Subcutaneous adipose tissue (tissue), 4 donors: ENCODE results near the gene MEP1A. TPM values are rescaled to one million over a fixed set of nuclear protein-coding genes. Genes with fewer than 3 reads are reported as not detected.

ENCODE experiments used
- total RNA-seq, 4 donors: library from RNA; depleted of rRNA; stranded (reverse); fragments of >200 nt; gene quantifications; one replicate each; pipeline ENCODE4 v1.1.0, GENCODE V29; 2016
- TF ChIP-seq, protein P1 (sequence below): fragments of 450-650 bp; IDR thresholded peaks from one replicate; pipeline ENCODE4 v1.5.1; 2016; ENCODE audit warnings: low read depth, mild to moderate bottlenecking, control low read depth, antibody characterized with exemption, moderate library complexity

MEP1A gene
- total RNA-seq, 4 donors from 2014 or later: 0.65 TPM; not detected in 3

DNA sequence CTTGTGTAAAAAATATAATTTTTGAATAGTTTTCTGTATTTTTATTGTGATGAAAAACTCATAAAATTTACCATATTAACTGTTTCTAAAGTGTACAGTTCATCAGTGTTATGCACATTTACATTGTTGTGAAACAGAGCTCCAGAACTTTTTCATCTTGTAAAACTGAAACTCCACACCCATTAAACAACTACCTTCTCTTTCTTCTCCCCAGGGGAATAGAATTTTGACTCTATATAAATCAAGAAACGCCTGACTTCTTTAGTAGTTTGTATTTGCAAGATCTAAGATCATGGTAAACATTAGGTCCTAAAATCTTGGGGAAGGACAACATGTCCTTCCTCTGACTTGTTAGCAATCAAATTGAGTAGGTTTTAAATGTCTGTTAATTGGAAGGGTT is 37.3 kb upstream of the MEP1A start:
- TF ChIP-seq, protein P1, sequence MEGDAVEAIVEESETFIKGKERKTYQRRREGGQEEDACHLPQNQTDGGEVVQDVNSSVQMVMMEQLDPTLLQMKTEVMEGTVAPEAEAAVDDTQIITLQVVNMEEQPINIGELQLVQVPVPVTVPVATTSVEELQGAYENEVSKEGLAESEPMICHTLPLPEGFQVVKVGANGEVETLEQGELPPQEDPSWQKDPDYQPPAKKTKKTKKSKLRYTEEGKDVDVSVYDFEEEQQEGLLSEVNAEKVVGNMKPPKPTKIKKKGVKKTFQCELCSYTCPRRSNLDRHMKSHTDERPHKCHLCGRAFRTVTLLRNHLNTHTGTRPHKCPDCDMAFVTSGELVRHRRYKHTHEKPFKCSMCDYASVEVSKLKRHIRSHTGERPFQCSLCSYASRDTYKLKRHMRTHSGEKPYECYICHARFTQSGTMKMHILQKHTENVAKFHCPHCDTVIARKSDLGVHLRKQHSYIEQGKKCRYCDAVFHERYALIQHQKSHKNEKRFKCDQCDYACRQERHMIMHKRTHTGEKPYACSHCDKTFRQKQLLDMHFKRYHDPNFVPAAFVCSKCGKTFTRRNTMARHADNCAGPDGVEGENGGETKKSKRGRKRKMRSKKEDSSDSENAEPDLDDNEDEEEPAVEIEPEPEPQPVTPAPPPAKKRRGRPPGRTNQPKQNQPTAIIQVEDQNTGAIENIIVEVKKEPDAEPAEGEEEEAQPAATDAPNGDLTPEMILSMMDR: no peak

DNA sequence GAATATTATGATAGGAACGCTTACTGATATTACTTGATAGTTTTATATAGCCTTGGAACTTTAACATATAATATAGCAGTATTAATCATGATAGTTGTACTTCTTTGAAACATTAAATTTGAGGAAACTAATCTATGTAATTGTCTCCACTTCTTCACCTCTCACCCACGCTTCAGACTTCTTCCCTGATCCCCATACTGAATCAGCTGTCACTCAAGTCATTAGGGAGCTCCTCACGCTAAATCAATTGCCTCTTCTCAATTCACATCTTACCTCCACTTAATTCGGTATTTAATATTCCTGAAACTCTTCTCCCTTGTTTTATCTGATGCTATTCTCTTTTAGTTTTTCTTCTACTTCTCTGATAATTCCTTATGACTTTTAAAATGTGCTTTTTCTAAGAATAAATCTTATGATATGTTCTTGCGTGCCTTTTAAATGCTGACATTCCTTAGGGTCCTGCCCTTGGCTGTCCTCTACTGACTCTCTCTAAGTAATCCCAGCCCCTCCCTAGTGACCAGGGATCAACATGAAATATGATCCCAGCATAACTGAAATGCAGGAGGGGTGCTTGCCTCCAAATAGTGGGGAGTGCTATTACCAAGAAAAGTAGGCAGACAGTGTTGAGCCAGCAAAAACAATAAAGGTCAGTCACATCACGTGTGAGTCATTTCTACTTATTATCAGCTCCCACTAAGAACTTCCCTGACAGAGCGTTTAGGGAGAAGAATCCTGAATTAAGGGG is 36.5 kb upstream of the MEP1A start:
- TF ChIP-seq, protein P1: no peak

DNA sequence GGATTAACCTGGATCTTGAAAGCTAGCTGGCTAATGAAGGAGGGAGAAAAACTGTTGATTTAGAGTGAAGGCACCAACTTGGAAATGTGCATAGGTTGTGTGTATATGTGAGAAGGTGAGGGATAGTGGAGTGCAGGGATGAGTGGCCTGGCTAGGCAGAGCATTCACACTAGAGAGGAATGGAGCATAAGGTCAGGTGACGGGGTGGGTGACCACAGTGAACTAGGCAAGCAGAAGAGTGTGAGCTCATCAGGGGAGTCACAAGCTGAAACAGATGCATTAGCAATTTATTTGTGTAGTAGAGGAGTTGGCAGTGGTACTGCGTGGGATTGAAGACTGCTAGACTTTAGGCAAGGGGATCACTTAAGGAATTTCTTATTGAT is 36.0 kb upstream of the MEP1A start:
- TF ChIP-seq, protein P1: no peak

DNA sequence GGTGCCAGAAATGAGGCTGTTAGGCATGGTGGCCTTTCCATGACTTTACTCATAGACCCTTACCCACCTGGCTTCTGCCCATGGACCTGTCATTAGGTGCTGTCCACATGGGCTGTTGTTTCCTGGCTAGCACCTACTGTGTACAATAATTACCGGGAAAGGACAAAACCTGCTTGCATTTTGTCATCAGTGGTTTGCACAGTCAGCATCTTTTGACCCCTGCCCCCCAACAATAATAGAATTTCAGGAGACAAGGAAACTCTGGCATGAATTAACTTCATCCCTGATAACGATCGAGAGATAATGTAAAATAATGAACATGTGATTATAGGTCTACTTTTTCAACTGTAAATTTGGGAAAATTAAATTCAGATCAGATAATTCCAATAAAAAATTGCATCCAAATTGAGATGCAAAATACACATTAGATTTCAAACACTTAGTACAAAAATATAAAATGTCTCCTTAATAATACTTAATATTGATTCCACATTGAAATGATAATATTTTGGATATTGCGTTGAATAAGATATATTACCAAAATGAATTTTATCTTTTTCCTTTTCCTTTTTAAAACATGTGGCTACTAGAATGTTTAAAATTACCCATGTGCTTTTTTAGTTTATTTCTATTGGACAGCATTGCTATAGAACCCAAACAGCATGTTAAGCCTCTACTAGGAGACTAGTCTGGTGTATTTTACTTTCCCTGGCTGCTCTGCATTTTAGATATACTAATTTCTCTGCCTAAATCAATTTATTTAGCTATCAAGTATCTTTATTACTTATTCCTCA is 34.0 kb upstream of the MEP1A start:
- TF ChIP-seq, protein P1: no peak

DNA sequence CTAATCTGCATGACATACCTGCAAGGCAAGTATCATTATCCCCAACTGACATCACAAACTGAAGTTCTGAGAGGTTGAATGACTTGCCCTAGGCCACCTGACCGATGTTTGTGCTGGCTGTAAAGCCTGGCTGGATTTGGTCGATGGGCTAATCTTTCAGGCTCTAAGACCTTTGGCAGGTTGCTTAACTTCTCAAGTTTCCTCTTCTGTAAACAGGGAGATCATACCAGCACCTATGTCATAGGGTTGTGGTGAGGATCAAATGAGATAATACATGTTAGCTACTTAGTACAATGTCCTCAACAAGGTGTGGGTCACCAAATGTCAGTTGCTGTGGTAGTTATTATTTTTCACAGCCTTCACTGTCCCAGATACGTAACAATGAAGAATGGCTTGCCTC is 32.3 kb upstream of the MEP1A start:
- TF ChIP-seq, protein P1: no peak

DNA sequence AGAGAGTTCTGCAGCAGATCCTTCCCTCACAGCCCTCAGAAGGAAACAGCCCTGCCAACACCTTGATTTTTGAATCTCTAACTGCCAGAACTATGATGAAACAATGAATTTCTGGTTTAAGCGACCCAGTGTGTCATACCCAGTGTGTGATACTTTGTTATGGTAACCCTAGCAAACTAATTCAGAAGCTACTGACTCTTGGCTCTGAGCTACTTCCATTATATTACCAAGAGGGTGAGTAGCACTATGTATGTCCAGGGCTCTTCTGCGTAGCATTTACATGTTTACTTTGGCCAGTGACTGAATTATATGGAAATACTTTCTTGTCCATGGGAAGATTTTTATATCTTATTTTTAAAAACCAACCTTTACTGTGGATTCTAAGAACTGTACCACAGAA is 29.7 kb upstream of the MEP1A start:
- TF ChIP-seq, protein P1: no peak

DNA sequence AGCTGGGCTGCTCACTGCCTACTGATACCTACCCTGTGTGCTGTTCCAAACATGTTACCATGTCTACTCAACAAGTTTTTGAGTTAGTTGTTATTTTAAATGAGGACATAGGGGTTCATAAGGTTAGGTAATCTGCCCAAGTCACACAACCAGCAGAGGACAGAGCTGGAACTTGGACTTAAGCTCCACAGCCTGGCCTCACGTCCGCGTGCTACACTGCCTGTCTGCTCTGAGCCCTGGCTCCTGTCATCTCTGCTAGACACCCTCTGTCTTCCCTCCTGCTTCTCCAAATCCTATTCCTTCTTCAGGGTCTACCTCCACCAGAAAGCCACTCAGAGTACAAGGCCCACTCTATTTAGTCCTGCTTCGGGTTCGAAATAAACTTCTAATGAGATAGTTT is 28.2 kb upstream of the MEP1A start:
- TF ChIP-seq, protein P1: no peak
